GM21529 (cell line): Measurements from ENCODE around the gene SLC25A29.
"Not testable (repeated sequence)": the region's sequence is repeated elsewhere in the genome, so short reads cannot be mapped to it uniquely, and the experiment has no call there.

ENCODE experiments used
- ATAC-seq: cut with Tn5 transposase; IDR thresholded peaks from one replicate; pipeline ENCODE4 v1.9.1; 2021; ENCODE audit not compliant: unreplicated experiment

Gene SLC25A29

DNA sequence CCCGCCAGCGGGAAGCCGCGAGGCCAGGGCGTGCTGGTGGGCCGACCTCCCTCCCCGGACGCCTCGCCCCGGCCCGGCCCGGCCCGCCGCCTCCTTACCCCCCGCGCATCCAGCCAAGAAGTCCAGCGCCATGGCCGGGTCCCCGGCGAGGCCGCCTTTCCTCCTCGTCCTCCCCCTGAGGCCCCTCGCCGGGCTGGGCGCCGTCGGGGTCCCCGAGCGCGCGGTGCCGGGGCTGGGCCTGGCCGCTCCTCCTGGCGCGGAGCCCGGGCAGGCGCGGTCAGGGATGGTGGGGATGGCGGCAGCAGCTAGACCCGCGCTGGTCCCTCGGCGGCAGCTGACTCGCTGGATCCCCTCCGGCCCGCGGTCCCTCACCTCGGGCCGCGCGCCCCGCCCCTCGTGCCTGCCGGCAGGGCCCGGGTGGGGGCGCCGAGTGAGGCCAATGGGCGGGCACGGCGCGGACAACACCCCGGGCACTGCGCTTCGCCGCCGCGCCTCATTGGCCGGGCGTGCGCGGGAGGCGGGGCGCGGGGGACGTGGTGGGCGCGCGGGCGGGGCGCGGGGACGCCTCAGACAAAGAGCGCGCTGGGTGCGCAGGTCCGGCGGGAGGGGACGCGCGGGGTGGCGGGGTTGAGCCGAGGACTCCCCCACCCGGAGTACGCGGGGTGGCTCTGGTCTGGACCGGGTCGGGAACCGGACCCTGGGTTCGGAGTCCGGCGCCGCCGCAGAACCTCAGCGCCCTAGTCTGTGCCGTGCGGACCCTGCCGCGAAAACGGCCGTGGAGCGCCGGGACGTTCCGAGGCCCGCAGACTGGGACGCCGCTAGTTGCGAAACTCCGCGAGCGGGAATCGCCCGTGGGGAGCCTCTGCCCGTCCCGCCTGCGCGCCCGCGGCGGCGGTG is at the start of gene SLC25A29:
TSS of gene SLC25A29 (minus strand) at position 344 of the 897 bp plus-strand sequence. CDS start at position 132, 212 bp downstream.
- peak; percentile 85 for ATAC-seq

DNA sequence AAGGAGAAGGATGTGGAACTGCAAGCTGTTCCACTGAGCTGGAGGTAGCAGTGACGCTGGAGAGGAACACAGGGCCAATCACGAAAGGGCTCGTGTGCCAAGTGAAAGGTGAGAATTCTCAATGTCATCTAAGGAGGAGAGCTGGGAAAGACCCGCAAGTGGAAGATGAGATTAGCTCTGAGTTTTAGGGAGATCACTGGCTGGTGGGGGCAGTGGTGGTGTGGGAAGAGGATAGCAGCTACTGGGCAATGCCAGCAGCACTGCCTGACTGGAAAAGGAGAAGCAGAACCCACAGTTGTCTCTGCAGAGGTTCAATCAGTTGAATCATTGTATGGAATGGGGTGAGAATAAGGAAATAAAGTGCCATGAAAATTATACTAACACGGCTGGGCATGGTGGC is 44.7 kb upstream of the SLC25A29 start:
- no peak for ATAC-seq

DNA sequence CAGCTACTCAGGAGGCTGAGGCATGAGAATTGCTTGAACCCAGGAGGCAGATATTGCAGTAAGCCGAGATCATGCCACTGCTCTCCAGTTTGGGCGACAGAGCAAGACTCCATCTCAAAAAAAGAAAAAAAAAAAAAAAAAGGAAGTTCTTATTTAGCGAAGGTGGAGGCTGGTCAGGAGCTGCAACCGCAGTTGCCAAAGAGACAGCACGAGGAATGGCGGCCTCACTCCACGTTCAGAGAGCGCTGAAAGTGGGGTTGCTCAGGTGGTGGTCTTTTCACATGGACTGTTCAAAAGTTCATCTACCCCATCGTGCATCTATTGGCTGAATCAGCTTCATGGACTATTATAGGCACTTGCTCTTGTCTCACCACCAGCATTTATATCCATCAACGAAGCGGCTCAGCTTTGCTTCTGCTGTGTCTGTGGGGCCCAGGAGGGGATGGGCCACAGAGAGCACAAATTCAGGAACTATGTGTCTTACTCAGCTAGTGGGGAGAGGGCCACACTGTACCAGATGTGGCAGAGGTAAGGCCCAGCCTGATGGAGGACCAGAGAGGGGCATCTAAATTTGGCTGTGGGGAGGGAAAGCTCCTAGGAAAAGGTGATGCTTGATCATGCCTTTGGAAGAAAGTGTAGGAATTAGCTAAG is 44.2 kb upstream of the SLC25A29 start:
- no peak for ATAC-seq

DNA sequence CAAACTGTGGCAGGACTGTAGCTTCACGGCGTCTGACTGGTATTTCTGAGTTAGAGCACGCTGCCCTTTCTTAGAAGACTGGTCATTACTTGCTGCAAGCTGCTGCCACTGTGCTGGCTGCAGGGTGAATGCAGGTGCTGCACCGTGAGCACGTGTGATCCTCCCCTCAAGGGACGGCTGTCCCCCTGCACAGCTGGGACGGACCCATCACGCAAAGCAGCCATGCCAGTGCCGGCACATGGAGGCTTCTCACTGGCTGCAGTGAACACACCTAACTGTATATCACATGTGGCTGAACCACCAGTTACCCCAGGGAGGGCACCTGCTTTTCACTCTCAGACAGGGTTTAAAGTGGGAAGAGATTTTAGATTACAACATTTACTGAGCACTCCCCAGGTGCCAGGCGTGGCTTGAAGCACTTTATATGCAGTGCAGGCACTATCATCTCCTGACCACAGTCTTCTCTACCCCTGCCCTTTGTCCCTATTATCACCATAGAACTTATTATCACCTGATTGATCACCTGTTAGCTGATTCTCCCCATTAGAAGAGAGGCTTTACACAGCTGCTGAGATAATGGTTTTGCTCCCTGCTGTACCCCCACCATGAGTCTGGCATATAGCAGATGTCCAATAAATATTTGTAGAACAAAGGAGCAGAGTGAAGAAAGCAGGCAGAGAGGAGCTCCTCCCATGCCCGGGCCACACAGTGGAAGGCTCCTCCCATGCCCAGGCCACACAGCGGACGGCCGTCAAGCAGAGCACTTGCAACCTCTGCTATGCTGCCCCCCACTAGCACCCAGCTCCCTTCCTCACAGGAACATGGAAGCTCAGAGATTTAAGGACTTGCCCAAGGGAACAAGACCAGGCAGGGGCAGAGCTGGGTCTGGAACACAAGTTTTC is 42.8 kb upstream of the SLC25A29 start:
- ATAC-seq: no peak

- no peak for ATAC-seq
Measured at GRCh38 chr14:100348253-100348729, 42.0 kb upstream of the SLC25A29 start.

DNA sequence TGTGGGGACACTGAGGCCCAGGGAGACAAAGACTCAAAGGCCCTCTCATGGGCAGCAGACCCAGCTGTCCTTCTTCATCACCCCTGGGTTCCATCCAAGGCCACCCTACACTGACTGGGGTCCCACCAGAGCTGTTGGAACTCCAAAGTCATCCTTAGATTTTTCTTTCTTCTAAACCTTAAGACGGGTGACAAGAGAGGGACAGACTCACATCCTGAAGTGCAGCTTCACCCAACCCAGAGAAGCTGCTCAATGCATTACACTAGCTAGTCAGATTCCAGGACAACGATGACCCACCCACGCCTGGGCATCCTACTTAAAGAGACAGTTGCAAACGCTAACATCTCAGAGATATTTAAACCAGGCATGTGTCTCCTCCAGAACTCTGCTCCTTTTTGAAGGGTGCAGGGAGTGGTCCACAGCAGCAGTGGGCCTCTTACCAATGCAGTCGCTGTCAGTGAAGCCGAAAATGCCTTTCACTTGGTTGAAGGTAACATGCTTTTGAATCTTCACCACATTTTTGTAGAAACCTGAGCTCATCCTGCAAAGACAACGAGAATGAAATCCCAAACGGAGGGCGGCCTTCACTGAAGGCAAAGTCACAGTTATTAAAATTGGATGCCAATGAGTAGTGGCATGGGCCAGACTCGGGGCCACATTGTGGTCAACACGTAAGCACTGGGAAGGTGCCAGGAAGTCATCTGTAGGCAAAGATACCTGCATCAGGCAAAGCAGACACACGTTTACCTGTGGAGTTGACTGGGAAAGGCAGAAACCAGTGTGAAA is 40.3 kb upstream of the SLC25A29 start:
- no peak for ATAC-seq

DNA sequence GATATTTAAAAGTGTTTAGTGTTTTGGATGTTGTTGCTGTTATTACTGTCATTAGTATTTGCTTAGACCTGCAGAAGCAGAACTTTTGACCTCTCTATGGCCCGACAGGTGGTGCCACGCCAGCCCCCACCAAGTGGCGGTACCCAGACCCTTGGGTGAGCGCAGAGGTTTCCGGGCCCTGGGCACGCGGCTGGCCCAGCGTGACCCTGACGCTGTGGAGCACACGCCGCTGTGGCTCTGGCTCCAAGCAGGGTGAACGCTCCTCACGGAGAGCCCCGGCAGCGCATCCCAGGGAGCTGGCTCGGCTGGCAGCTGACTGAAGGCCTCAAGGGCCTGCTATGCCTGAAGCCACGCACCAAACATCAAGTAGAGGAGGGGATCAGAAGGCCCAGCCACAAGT is 39.5 kb upstream of the SLC25A29 start:
- no peak for ATAC-seq

- not testable (repeated sequence) for ATAC-seq
Measured at GRCh38 chr14:100344657-100345056, 38.4 kb upstream of the SLC25A29 start.

DNA sequence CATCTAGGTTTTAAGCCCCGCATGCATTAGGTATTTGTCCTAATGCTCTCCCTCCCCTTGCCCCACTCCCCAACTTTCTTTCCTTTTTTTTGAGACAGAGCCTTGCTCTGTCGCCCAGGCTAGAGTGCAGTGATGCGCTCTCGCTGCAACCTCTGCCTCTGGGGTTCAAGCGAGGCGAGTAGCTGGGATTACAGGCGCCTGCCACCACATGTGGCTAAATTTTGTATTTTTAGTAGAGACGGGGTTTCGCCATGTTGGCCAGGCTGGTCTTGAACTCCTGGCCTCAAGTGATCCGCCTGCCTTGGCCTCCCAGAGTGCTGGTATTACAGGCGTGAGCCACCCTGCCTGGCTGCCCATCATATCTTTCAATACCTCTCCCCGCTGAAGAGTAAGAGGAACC is 36.6 kb upstream of the SLC25A29 start:
- not testable (repeated sequence) for ATAC-seq

DNA sequence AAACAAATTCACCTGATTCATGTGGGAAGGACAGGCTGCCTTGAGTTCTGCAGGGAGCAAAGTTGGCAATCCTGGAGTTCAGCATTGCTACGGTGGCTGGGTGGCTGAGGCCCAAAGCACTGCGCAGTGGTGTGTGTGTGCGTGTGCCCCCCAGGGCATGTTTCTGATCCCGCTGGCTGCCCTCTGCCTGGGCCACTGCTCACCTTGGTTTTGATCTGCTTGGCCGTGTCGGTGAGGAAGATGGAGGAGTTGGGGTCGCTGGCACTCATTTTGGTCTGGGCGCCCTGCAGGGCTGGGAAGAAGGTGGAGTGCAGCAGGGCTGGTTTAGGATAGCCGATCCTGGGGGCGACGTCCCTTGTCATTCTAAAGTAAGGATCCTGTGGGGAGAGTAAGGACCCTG is 36.0 kb upstream of the SLC25A29 start:
- no peak for ATAC-seq

DNA sequence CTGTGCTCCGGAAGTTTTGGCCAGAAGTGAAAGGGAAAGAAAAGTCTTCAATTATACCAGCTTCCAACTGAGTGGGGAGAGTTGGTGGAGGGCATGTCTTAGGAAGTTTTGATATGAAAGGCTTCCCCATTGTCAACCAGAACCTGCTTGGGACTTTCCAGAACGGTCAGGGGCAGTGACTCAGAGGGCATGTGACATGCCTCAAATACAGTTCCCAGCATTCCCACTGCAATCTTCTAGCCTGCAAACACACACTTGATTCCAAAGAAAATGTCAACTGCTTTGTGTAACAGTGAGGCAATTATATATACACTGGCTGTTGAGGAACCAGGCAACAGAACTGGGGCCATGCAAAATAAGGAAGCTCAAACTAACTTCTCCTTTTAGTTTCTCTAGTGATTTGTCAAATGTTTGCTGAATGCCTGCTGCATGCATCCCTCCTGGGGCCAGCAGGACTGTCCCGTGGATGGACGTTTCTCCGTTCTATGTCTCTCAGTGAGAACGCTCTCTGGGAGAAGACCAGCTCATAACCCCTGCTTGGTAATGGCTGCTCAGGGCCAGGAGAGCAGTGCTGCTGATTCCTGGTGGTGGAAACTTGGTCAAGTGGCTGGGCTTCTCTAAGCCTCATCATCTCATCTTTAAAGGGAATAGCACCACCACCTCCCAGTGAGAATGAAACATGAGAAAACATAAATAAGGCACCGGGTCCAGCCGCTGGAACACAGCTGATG is 35.2 kb upstream of the SLC25A29 start:
- ATAC-seq: peak; percentile 38

DNA sequence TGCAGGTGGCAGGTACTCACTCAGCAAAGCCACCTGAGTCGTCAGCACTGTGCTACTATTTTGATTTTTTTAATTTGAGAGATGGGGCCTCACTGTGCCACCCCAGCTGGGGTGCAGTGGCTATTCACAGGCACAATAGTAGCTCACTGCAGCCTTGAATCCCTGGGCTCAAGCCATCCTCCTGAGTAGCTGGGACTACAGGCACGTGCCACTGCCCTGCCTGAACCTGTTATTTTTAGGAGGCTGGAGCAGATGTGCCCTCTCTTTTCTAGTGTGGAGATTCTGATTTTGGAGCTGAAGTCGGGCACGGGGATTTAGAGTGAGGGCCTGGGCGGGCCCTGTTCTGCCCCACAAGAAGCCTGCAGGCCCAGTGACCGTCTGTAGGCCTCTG is 34.2 kb upstream of the SLC25A29 start:
- ATAC-seq: no peak

DNA sequence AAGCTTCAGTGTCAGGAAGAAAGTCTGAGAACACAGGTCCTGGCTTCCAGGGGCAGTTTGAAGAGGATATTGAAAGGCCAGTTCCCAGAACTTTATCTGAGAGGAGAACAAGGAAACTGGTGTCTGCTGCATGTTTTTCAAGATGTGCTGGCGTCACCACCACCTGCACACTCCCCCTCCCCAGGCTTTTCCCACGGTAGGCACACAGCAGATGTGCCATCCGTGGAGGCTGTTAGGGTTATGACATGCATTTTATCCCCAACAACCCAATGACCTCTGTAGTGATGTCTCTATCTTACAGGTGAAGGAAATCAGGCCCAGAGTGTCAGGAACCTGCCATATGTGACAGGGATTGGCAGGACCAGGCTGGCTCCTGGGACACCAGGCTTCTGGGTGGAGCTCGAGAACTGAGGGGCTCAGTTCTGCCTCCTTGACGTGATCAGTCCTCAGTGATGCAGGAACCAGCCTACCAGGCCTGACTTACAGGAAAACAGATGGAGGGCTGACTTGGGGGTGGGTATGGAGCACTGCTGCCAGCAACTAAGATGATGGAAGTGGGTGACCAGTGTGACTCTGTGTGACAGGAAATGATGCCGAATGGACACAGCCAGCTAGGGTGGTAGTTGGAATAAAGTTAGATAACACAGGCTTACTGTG is 33.6 kb upstream of the SLC25A29 start:
- no peak for ATAC-seq

DNA sequence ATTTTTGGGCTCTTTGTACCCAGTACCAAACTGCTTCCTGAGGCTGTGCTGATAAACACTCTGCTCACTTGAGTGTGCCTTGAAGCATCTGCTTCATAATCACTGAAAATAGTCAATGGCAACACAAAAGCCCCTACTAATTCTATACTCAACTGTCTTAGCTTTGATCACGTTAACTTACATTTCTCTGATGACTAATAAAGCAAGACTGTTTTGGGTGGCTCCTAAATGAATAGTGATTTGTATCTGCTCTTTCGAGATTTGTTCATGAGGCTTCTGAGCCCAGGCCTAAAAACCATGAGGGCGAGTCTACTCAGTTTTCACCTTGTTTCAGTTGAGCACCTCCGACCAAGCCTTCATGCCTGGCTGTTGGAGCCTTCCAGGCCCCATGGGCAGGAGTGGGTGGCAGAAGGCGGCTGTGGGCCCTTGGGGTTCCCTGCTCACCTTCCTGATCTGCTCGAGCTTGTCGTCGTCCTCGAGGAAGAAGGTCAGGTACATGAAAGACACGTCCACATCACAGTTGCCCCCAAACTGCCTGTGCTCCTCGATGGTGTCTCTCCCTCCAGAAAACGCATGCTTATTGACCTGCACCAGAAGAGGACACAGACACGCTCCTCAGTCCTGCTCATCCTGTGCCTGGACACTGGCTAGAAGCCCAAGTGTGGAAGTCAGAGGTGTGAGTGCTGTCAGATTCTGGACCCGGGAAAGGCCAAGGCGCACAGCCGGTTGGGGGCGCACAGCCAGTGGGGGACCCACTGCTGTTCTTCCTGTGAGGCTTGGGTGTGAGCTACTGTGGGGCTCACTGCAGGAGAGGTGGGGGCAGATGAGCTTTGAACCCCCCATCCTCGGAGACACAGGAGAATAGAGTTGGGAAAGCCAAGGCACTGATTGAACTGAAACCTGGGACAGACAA is 30.6 kb upstream of the SLC25A29 start:
- peak; percentile 28 for ATAC-seq

- no peak for ATAC-seq
Measured at GRCh38 chr14:100334904-100335303, 28.7 kb upstream of the SLC25A29 start.

GRCh38 chr14:100333827-100334226 is 27.6 kb upstream of the SLC25A29 start:
- no peak for ATAC-seq

DNA sequence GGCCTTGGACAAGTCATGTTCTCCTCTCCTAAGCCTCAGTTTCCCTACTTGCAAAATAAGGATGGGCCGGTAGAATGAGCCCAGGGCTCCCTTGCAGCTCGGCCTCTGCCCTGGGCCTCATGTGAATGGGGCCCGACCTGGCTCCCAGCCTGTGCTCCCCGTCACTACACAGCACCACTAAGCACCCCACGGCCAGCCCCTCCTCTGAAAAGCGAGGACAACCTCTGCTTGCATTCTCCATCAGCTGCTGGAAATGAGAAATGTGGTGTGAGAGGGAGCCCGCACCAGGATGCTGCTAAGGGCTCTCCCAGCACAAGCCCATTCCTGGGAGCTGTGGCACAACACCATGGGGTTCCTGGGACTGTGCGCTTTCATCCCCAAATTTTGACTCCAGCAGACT is 27.1 kb upstream of the SLC25A29 start:
- no peak for ATAC-seq

DNA sequence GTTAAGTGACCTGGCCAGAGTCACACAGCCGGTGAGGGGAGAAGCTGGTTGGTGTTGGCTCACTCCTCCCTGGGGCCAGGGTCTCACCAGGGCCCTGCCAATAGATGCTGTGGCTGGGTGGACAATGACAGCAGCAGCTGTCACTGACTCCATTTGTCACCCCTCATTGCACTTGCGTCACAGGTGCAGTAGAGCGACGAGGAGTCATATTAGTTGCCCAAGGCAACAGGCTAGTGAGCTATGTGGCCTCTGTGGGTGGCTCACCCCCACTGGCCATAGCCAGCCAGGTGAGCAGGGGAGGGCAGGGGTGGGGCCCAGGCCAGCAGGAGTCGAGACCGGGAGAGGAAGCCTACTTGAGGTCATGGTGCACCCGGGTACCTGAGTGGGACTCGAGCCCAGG is 26.6 kb upstream of the SLC25A29 start:
- peak; percentile 84 for ATAC-seq
